BJ (cell line): ENCODE data around the gene DAB1. TPM values are rescaled to one million over a fixed set of nuclear protein-coding genes. Genes with fewer than 3 reads are reported as not detected.

Experiments
- CTCF ChIA-PET: fragments of 350-600 bp; formaldehyde crosslinking; extraction: SDS; loops from one replicate; lab custom pipeline; 2021; ENCODE audit warnings: antibody characterized with exemption, inconsistent platforms; lab: Yijun Ruan, JAX
- POLR2A ChIA-PET: fragments of 300-600 bp; sonication (Branson Sonifier 250); formaldehyde crosslinking; extraction: SDS; loops from one replicate; lab custom pipeline; 2021; ENCODE audit warnings: antibody characterized with exemption; lab: Charles Lee
- DNase-seq: peaks from one replicate; pipeline ENCODE4 v3.0.0-alpha.2; 2011; ENCODE audit warnings: low read depth
- H3K27me3 ChIP-seq: 2 replicates; pipeline ENCODE4 v1.6.0; 2011; ENCODE audit warnings: low read length; ENCODE audit not compliant: control insufficient read depth, insufficient read depth
- H3K36me3 ChIP-seq: 2 replicates; pipeline ENCODE4 v1.5.1; 2011; ENCODE audit warnings: low read length; ENCODE audit not compliant: control insufficient read depth, insufficient read depth
- H3K4me3 ChIP-seq: 2 replicates; pipeline ENCODE4 v1.5.1; 2011; ENCODE audit warnings: low read depth, mild to moderate bottlenecking, control low read depth, low read length
- CTCF ChIP-seq: IDR thresholded peaks from 2 replicates; pipeline ENCODE4 v1.5.1; 2011; ENCODE audit warnings: low read depth, mild to moderate bottlenecking, control low read depth, inconsistent platforms, low read length, moderate library complexity; ENCODE audit not compliant: insufficient read depth
- polyA plus RNA-seq: library from polyadenylated mRNA; depleted of rRNA; stranded (reverse); fragments of >200 nt; gene quantifications from 2 replicates; pipeline ENCODE4 v1.2.3, GENCODE V29; 2011

Gene DAB1
- polyA plus RNA-seq, 1 experiment: 0.91 TPM

GRCh38 chr1:57017717-57018116 is 406.1 kb downstream of the DAB1 start:
- Histone ChIP-seq H3K36me3 (no peaks in the 10 kb centered on the region), H3K4me3 (no peak overlapping the region), H3K27me3 (no peaks in the 10 kb centered on the region)
- ChIA-PET CTCF (interaction anchor here (1.2 kb wide), 1 partner anchor 9 kb away, joined by 4 read pairs; no protein-coding TSS in a partner anchor), POLR2A (no interaction called here)
- no peak for DNase-seq
- peak; percentile 35 for TF ChIP-seq CTCF

DNA sequence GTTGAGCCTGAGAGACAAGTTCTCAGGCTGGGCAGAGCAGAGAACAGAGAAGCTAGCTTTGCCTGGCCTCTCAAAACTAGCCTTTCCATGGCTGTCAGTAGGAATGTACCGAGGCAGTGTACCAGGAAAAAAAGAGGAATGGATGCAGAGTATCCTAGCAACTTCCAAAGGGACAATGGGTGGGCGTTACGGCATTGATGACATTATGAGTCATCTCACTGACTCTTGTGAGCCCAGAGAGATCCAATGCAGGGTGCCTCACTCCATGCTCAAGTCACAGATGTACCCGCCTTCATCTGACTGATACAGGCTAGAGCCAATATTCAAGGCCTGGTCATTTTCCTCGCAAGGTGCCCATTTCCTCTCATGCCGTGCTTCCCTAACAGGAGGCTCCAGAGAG is 406.7 kb downstream of the DAB1 start:
- ChIA-PET POLR2A (no interaction called here), CTCF (no interaction called here)
- no peak for DNase-seq
- Histone ChIP-seq H3K36me3 (no peaks in the 10 kb centered on the region), H3K27me3 (no peaks in the 10 kb centered on the region), H3K4me3 (no peak overlapping the region)
- TF ChIP-seq CTCF: no peak

- Histone ChIP-seq H3K36me3 (no peaks in the 10 kb centered on the region), H3K27me3 (no peaks in the 10 kb centered on the region), H3K4me3 (no peak overlapping the region)
- TF ChIP-seq CTCF: no peak
- ChIA-PET CTCF (no interaction called here), POLR2A (no interaction called here)
- DNase-seq: no peak
Observed at GRCh38 chr1:57015071-57015470, 408.8 kb downstream of the DAB1 start.

DNA sequence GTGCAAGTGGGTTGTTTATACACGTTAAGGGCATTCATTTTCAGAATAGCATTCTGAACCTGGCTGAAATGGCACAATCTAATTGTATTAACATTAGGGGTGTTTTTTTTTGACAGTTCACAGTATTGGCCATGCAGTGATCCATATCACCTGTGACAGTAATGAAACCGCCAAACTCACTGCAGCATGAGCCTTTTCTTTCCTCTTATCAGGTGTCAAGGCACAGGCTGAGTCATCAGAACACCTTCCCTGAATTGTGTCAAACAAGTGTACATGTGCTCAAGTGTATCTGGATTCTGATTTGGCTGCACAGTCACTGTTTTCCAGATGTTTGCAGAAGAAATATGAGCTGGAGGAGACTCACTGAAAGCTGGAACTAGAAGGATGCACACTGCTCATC is 410.3 kb downstream of the DAB1 start:
- Histone ChIP-seq H3K4me3 (no peak overlapping the region), H3K36me3 (no peaks in the 10 kb centered on the region), H3K27me3 (no peaks in the 10 kb centered on the region)
- DNase-seq: no peak
- no peak for TF ChIP-seq CTCF
- ChIA-PET POLR2A (no interaction called here), CTCF (interaction anchor here (1.2 kb wide), 1 partner anchor 192 kb away, joined by 4 read pairs; no protein-coding TSS in a partner anchor)

DNA sequence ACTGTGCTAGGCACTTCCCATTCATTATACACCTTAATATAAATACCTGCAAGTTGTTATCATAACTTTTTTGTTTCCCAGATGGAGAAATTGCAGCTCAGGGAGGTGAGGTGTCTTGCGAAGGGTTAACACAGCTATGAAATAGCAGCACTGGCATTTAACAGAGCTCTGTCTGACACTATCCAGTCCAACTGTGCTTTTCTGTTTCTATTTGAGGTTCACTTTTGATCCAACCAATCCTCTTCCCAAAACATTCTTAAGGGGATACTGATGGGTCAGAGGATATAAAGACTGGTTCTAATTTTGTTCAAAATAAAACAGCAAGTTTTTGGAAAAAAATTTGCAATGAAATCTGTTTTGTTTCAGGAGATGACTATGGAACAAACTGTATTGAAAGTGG is 411.5 kb downstream of the DAB1 start:
- ChIA-PET CTCF (no interaction called here), POLR2A (interaction anchor here (0.6 kb wide), 1 partner anchor 9 kb away, joined by 3 read pairs; no protein-coding TSS in a partner anchor)
- Histone ChIP-seq H3K4me3 (no peak overlapping the region), H3K27me3 (no peaks in the 10 kb centered on the region), H3K36me3 (no peaks in the 10 kb centered on the region)
- no peak for TF ChIP-seq CTCF
- no peak for DNase-seq
